GM23338 (cell line): ENCODE measurements around the gene FXYD2. TPM values are rescaled to one million over a fixed set of nuclear protein-coding genes. Genes with fewer than 3 reads are reported as not detected.

Experiments
- ATAC-seq: fragments of 200-7000 bp; cut with Tn5 transposase; 3 replicates; pipeline ENCODE4 v1.9.1; 2020
- DNase-seq: peaks from one replicate; pipeline ENCODE4 v3.0.0-alpha.2; 2015; ENCODE audit warnings: low spot score
- H2AFZ ChIP-seq: fragments of 200-600 bp; sonication (generic); 2 replicates; pipeline ENCODE4 v1.8.0; 2016; ENCODE audit warnings: antibody characterized with exemption, mild to moderate bottlenecking, moderate library complexity
- H3F3A ChIP-seq: fragments of 200-600 bp; sonication (generic); replicated peaks from 2 replicates; pipeline ENCODE4 v1.8.0; 2017; ENCODE audit warnings: antibody characterized with exemption, mixed run types, low read depth
- H3K27ac ChIP-seq: fragments of 200-600 bp; sonication (generic); 2 replicates; pipeline ENCODE4 v1.6.1; 2016; ENCODE audit warnings: low read depth
- H3K27me3 ChIP-seq: fragments of 200-600 bp; sonication (generic); 2 replicates; pipeline ENCODE4 v1.8.0; 2016; ENCODE audit warnings: mild to moderate bottlenecking, mixed run types, moderate library complexity; ENCODE audit not compliant: insufficient read depth
- H3K36me3 ChIP-seq: fragments of 200-600 bp; sonication (generic); 2 replicates; pipeline ENCODE4 v1.8.0; 2016; ENCODE audit warnings: mild to moderate bottlenecking; ENCODE audit not compliant: insufficient read depth
- H3K4me1 ChIP-seq: fragments of 200-600 bp; sonication (generic); 2 replicates; pipeline ENCODE4 v1.8.0; 2016; ENCODE audit warnings: mild to moderate bottlenecking, moderate library complexity; ENCODE audit not compliant: insufficient read depth
- H3K4me2 ChIP-seq: fragments of 200-600 bp; sonication (generic); 2 replicates; pipeline ENCODE4 v1.7.1; 2017; ENCODE audit warnings: mixed run types
- H3K4me3 ChIP-seq: fragments of 200-600 bp; sonication (generic); 2 replicates; pipeline ENCODE4 v1.6.1; 2016; ENCODE audit warnings: mixed run types
- H3K79me2 ChIP-seq: fragments of 200-600 bp; sonication (generic); replicated peaks from 2 replicates; pipeline ENCODE4 v1.8.0; 2017; ENCODE audit warnings: mild to moderate bottlenecking; ENCODE audit not compliant: insufficient read depth
- H3K9me2 ChIP-seq: fragments of 200-600 bp; sonication (generic); 2 replicates; pipeline ENCODE4 v1.8.0; 2017; ENCODE audit not compliant: insufficient read depth
- H4K20me1 ChIP-seq: fragments of 200-600 bp; sonication (generic); replicated peaks from 2 replicates; pipeline ENCODE4 v1.8.0; 2017; ENCODE audit warnings: mild to moderate bottlenecking; ENCODE audit not compliant: insufficient read depth
- H3K27ac Mint-ChIP-seq: 2 replicates; pipeline ENCODE4 v1.8.0; 2020; ENCODE audit warnings: inconsistent platforms, mild to moderate bottlenecking, moderate library complexity, mixed read lengths
- H3K27me3 Mint-ChIP-seq: 3 replicates; pipeline ENCODE4 v1.8.0; 2022; ENCODE audit warnings: low read depth, mild to moderate bottlenecking, moderate library complexity, mixed read lengths, inconsistent platforms; ENCODE audit not compliant: insufficient read depth, poor library complexity
- H3K36me3 Mint-ChIP-seq: 3 replicates; pipeline ENCODE4 v1.8.0; 2021; ENCODE audit warnings: low read depth, mild to moderate bottlenecking, inconsistent platforms, moderate library complexity, mixed read lengths
- H3K4me1 Mint-ChIP-seq: 3 replicates; pipeline ENCODE4 v1.8.0; 2020; ENCODE audit warnings: mild to moderate bottlenecking, inconsistent platforms, mixed read lengths
- H3K4me3 Mint-ChIP-seq: 3 replicates; pipeline ENCODE4 v1.8.0; 2021; ENCODE audit warnings: moderate library complexity, mild to moderate bottlenecking, inconsistent platforms, mixed read lengths
- H3K9me3 Mint-ChIP-seq: 3 replicates; pipeline ENCODE4 v1.8.0; 2020; ENCODE audit warnings: moderate library complexity, mild to moderate bottlenecking, inconsistent platforms, mixed read lengths
- STAT1 ChIP-seq: IDR thresholded peaks from one replicate; pipeline ENCODE4 v1.6.1; 2016; ENCODE audit warnings: antibody characterized with exemption; ENCODE audit not compliant: unreplicated experiment
- ZNF331 ChIP-seq: fragments of 250-450 bp; sonication (Bioruptor Pico); IDR thresholded peaks from 2 replicates; pipeline ENCODE4 v1.5.0; 2020; ENCODE audit warnings: low read depth, mild to moderate bottlenecking, moderate library complexity
- polyA plus RNA-seq: library from polyadenylated mRNA; unstranded; fragments of >200 nt; fragmentation: Nextera tagmentation; extraction: Ambion mirVana; gene quantifications from 2 replicates; pipeline ENCODE4 v1.2.1, GENCODE V29; 2016
- total RNA-seq: library from RNA; depleted of rRNA; stranded (reverse); fragments of >200 nt; shearing (Covaris generic); gene quantifications from 2 replicates; pipeline ENCODE4 v1.2.3, GENCODE V29; 2014
- TF ChIP-seq, protein P1 (sequence below): fragments of 250-450 bp; sonication (Bioruptor Pico); IDR thresholded peaks from 2 replicates; pipeline ENCODE4 v1.5.0; 2020; ENCODE audit warnings: mild to moderate bottlenecking, moderate library complexity

Gene FXYD2
- total and polyA plus RNA-seq, 2 experiments from 2014 or later: 0.59 to 1.4 TPM

DNA sequence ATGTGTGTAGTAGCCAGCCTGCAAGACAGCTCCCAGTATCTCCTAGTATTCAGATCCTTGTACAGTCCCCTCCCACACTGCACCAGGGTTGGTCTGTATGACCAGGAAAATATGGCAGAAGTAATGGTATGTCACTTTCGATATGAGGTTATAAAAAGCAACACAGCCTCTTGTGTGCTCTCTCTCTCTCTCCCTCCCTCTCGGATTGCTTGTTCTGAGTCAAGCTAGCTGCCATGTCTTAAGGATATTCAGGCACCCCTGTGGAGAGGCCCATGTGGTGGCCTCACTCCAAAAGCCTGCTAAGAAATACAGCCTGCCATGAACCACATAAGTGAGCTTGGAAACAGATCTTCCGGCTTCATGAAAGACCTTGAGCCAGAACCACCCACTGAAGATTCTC is 26.6 kb upstream of the FXYD2 start:
- H3K4me3 Mint-ChIP-seq: no peak overlapping the region
- Histone ChIP-seq H3F3A (no peaks in the 10 kb centered on the region), H2AFZ (no peak overlapping the region), H3K9me2 (no peaks in the 10 kb centered on the region), H3K79me2 (no peaks in the 10 kb centered on the region), H3K4me2 (no peak overlapping the region), H3K27ac (no peak overlapping the region), H3K27me3 (no peaks in the 10 kb centered on the region), H4K20me1 (no peaks in the 10 kb centered on the region; the same call in 1 of the 2 replicates), H3K4me1 (no peaks in the 10 kb centered on the region), H3K36me3 (no peaks in the 10 kb centered on the region), H3K4me3 (no peak overlapping the region)
- H3K9me3 Mint-ChIP-seq: peaks cover 9% of the 10 kb centered on the region; the same call in 2 of the 3 replicates
- DNase-seq (peak; percentile 41), ATAC-seq (peak; percentile 94)
- H3K27me3 Mint-ChIP-seq: no peaks in the 10 kb centered on the region
- TF ChIP-seq, protein P1, sequence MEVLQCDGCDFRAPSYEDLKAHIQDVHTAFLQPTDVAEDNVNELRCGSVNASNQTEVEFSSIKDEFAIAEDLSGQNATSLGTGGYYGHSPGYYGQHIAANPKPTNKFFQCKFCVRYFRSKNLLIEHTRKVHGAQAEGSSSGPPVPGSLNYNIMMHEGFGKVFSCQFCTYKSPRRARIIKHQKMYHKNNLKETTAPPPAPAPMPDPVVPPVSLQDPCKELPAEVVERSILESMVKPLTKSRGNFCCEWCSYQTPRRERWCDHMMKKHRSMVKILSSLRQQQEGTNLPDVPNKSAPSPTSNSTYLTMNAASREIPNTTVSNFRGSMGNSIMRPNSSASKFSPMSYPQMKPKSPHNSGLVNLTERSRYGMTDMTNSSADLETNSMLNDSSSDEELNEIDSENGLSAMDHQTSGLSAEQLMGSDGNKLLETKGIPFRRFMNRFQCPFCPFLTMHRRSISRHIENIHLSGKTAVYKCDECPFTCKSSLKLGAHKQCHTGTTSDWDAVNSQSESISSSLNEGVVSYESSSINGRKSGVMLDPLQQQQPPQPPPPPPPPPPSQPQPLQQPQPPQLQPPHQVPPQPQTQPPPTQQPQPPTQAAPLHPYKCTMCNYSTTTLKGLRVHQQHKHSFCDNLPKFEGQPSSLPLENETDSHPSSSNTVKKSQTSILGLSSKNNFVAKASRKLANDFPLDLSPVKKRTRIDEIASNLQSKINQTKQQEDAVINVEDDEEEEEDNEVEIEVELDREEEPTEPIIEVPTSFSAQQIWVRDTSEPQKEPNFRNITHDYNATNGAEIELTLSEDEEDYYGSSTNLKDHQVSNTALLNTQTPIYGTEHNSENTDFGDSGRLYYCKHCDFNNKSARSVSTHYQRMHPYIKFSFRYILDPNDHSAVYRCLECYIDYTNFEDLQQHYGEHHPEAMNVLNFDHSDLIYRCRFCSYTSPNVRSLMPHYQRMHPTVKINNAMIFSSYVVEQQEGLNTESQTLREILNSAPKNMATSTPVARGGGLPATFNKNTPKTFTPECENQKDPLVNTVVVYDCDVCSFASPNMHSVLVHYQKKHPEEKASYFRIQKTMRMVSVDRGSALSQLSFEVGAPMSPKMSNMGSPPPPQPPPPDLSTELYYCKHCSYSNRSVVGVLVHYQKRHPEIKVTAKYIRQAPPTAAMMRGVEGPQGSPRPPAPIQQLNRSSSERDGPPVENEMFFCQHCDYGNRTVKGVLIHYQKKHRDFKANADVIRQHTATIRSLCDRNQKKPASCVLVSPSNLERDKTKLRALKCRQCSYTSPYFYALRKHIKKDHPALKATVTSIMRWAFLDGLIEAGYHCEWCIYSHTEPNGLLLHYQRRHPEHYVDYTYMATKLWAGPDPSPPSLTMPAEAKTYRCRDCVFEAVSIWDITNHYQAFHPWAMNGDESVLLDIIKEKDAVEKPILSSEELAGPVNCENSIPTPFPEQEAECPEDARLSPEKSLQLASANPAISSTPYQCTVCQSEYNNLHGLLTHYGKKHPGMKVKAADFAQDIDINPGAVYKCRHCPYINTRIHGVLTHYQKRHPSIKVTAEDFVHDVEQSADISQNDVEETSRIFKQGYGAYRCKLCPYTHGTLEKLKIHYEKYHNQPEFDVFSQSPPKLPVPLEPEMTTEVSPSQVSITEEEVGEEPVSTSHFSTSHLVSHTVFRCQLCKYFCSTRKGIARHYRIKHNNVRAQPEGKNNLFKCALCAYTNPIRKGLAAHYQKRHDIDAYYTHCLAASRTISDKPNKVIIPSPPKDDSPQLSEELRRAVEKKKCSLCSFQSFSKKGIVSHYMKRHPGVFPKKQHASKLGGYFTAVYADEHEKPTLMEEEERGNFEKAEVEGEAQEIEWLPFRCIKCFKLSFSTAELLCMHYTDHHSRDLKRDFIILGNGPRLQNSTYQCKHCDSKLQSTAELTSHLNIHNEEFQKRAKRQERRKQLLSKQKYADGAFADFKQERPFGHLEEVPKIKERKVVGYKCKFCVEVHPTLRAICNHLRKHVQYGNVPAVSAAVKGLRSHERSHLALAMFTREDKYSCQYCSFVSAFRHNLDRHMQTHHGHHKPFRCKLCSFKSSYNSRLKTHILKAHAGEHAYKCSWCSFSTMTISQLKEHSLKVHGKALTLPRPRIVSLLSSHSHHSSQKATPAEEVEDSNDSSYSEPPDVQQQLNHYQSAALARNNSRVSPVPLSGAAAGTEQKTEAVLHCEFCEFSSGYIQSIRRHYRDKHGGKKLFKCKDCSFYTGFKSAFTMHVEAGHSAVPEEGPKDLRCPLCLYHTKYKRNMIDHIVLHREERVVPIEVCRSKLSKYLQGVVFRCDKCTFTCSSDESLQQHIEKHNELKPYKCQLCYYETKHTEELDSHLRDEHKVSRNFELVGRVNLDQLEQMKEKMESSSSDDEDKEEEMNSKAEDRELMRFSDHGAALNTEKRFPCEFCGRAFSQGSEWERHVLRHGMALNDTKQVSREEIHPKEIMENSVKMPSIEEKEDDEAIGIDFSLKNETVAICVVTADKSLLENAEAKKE (CRISPR knock-in tag): peak; percentile 16; the same call in 1 of the 2 replicates
- no peak for TF ChIP-seq ZNF331 (CRISPR knock-in tag)
- H3K4me1 Mint-ChIP-seq: peaks cover 23% of the 10 kb centered on the region
- H3K36me3 Mint-ChIP-seq: peaks cover 13% of the 10 kb centered on the region
- no peak overlapping the region for H3K27ac Mint-ChIP-seq

DNA sequence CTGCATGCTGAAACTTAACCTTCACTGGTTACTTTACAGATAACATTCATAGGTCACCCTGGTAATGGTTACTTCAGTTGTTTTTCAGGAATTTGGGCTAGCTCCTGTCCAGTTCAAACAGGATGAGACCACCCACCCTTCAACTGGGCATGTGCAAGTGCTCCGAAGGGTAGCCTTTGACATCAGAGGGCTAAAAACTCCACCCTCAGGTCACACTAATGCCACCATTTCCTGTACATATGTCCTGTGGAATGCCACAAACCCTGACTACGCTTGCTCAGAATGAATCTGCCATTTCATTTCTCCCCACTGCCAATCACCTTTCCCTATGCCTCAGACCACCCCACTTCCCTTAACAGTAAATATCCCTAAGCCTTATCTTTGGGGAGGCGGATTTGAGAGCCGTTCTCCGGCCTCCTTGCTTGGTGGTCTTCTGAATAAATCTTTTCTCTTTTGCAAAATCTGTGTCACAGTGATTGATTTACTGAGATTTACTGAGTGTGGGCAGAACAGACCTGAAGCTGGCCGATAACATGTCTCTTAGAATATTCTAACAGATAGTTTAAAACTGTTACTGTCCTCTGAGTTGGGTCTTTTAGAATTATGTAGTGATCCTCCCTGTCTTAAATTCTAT is 25.4 kb upstream of the FXYD2 start:
- Mint-ChIP-seq H3K27me3 (no peaks in the 10 kb centered on the region), H3K9me3 (peaks cover 9% of the 10 kb centered on the region; the same call in 2 of the 3 replicates), H3K4me1 (peaks cover 15% of the 10 kb centered on the region), H3K36me3 (peaks cover 13% of the 10 kb centered on the region), H3K27ac (no peak overlapping the region), H3K4me3 (no peak overlapping the region)
- Histone ChIP-seq H3K9me2 (no peaks in the 10 kb centered on the region), H3K27ac (no peak overlapping the region), H3F3A (no peaks in the 10 kb centered on the region), H3K4me3 (no peak overlapping the region), H3K79me2 (no peaks in the 10 kb centered on the region), H4K20me1 (no peaks in the 10 kb centered on the region), H3K36me3 (no peaks in the 10 kb centered on the region), H2AFZ (no peak overlapping the region), H3K4me1 (no peaks in the 10 kb centered on the region), H3K27me3 (no peaks in the 10 kb centered on the region), H3K4me2 (no peak overlapping the region)
- ATAC-seq (no peak), DNase-seq (no peak)
- TF ChIP-seq STAT1: no peak
